Heart right ventricle (tissue), 16 donors: Measurements from ENCODE around the gene KIF4A. TPM values are rescaled to one million over a fixed set of nuclear protein-coding genes. Genes with fewer than 3 reads are reported as not detected.

Source experiments
- ATAC-seq, 8 donors: fragments of 200-7000 bp; cut with Tn5 transposase; one replicate each; pipeline ENCODE4 v1.9.1; 2020; ENCODE audit warnings: mild to moderate bottlenecking in 8 of 8, moderate library complexity in 8 of 8, moderate number of reproducible peaks in 1 of 8
- DNase-seq, 2 donors: peaks; one replicate each; pipeline ENCODE4 v3.0.0-alpha.2; 2020
- H3K27ac ChIP-seq, 10 donors: fragments of 200-600 bp; sonication (generic) in 2 of 10; one replicate each; pipeline versions ENCODE4 v1.5.0 to v1.8.0; 2020 to 2022; ENCODE audit warnings: mild to moderate bottlenecking in 3 of 10
- H3K27me3 ChIP-seq, 7 donors: fragments of 200-600 bp; one replicate each; pipeline ENCODE4 v1.8.0; 2021 to 2022; ENCODE audit warnings: mild to moderate bottlenecking in 2 of 7
- H3K36me3 ChIP-seq, 9 donors: fragments of 200-600 bp; sonication (generic) in 1 of 9; one replicate each; pipeline versions ENCODE4 v1.5.0 to v1.8.0; 2020 to 2022; ENCODE audit warnings: mild to moderate bottlenecking in 2 of 9
- H3K4me1 ChIP-seq, 9 donors: fragments of 200-600 bp; sonication (generic) in 1 of 9; one replicate each; pipeline versions ENCODE4 v1.5.0 to v1.8.0; 2020 to 2022; ENCODE audit warnings: mild to moderate bottlenecking in 4 of 9
- H3K4me3 ChIP-seq, 10 donors: fragments of 200-600 bp; sonication (generic) in 2 of 10; one replicate each; pipeline versions ENCODE4 v1.5.0 to v1.8.0; 2020 to 2022; ENCODE audit warnings: mild to moderate bottlenecking in 7 of 10, moderate library complexity in 2 of 10
- H3K9me3 ChIP-seq, 11 donors: fragments of 200-600 bp in 10 of 11; sonication (generic) in 2 of 11; one replicate each; pipeline versions ENCODE4 v1.5.0 to v1.8.0; 2013 to 2022; ENCODE audit warnings: mild to moderate bottlenecking in 2 of 11, control low read depth in 1 of 11, moderate library complexity in 1 of 11
- WGBS, 2 donors: extraction: QIAGEN DNeasy Blood & Tissue Kit; methylation state at CpG; one replicate each; pipeline ENCODE4 v1.1.7; 2013; ENCODE audit warnings: inconsistent platforms in 1 of 2; 5-methylcytosine and 5-hydroxymethylcytosine counted together
- intact Hi-C, 10 donors: fragments of 100-400 bp; cut with DNase I; formaldehyde crosslinking; loops; one replicate each; pipeline versions ENCODE4 v1.11.1 to v1.14.2; 2022
- polyA plus RNA-seq, 2 donors: library from polyadenylated mRNA; stranded (reverse); fragments of 200-250 nt; gene quantifications; one replicate each; pipeline ENCODE4 v1.2.3, GENCODE V29; 2013
- total RNA-seq, 10 donors: library from RNA; stranded (reverse); fragmentation: NEBNext Ultra II Directional in 3 of 10; extraction: Animal tissue kit (Norgen Biotek cat#: 25700) in 3 of 10; gene quantifications; one replicate each; pipeline versions ENCODE4 v1.2.1 to v1.2.4, GENCODE V29; 2021 to 2023
- TF ChIP-seq, protein P1 (sequence below), 9 donors: fragments of 200-600 bp; sonication (generic) in 2 of 9; IDR thresholded peaks; one replicate each; pipeline versions ENCODE4 v1.5.0 to v1.8.0; 2021 to 2022; ENCODE audit warnings: antibody characterized with exemption in 9 of 9, mild to moderate bottlenecking in 5 of 9, moderate library complexity in 1 of 9
- donor health status: Arrhythmogenic right ventricular cardiomyopathy.
- donor health status: ischemic (EF 13 %, LVEDD 7.1; RV severe dilation, severe dysfunction).
- donor health status: healthy with polysubstance abuse.
- donor health status: DM: no; HTN: yes; CAD: no.
- donor health status: DM: no; HTN: no; CAD: no.
- donor health status: ischemic (EF 25% LVEDD 6.9; RV normal size, moderate dysfunction).
- donor health status: ischemic (EF 25% LVEDD 5.7; RV mildly dilated, moderate dysfunction).
- donor health status: healthy.
- donor health status: DM: yes; HTN: yes; CAD: no.
- donor health status: Ischemic cardiomyopathy.
- donor health status: ischemic (EF 35%, LVEDD 5.7; RV mildly dilated, moderate dysfunction).
- donor health status: nonischemic (EF 11% LVEDD 7.7; RV severe dilation, severe dysfunction).
- donor health status: DM: yes; HTN: yes; CAD: no.
- donor health status: PGD.
- donor health status: ischemic (EF 29% LVEDD 5.4; RV normal size, mild dysfunction).
- donor health status: nonischemic (EF 23%, LVEDD 6.1; RV moderate dilation, normal function).

KIF4A gene
- total and polyA plus RNA-seq, 12 donors: 0.07 to 2.8 (median 0.24) TPM; not detected in 4

DNA sequence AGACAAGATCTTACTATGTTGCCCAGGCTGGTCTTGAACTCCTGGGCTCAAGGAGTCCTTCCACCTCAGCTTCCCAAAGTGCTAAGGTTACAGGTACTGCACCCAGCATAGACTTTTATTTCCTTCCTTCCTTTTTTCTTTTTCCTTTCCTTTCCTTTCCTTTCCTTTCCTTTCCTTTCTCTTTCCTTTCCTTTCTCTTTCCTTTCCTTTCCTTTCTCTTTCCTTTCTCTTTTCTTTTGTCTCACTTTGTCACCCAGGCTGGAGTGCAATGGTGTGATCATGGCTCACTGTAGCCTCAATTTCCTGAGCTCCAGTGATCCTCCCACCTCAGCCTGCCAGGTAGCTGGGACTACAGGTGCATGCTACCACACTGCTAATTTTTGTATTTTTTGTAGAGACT, 174.1 kb downstream of the KIF4A start:
- DNase-seq (no peak), ATAC-seq (no peak)
- intact Hi-C loops: no loop called here
- Histone ChIP-seq H3K9me3 (no peaks in the 10 kb centered on the region), H3K27ac (no peak overlapping the region), H3K4me3 (no peak overlapping the region), H3K27me3 (peaks cover 0 to 7% (median 0%) of the 10 kb centered on the region in 7 donors), H3K36me3 (no peaks in the 10 kb centered on the region), H3K4me1 (no peaks in the 10 kb centered on the region)
- TF ChIP-seq, protein P1, sequence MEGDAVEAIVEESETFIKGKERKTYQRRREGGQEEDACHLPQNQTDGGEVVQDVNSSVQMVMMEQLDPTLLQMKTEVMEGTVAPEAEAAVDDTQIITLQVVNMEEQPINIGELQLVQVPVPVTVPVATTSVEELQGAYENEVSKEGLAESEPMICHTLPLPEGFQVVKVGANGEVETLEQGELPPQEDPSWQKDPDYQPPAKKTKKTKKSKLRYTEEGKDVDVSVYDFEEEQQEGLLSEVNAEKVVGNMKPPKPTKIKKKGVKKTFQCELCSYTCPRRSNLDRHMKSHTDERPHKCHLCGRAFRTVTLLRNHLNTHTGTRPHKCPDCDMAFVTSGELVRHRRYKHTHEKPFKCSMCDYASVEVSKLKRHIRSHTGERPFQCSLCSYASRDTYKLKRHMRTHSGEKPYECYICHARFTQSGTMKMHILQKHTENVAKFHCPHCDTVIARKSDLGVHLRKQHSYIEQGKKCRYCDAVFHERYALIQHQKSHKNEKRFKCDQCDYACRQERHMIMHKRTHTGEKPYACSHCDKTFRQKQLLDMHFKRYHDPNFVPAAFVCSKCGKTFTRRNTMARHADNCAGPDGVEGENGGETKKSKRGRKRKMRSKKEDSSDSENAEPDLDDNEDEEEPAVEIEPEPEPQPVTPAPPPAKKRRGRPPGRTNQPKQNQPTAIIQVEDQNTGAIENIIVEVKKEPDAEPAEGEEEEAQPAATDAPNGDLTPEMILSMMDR (IDR thresholded peaks at IDR 0.05): no peak

DNA sequence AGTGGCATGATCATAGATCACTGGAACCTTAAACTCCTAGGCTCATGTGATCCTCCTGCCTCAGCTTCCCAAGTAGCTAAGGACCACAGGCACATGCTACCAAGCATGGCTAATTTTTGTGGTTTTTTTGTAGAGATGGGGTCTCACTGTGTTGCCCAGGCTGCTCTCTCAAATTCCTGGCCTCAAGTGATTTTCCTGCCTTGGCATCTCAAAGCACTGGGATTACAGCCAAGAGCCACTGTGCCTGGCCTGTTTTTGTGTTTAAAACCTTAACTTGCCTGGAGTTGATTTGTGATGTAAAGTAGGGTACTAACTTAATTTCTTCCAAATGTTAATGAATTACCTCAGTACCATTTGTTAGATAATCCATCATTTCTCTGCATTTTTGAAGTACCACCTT, 177.1 kb downstream of the KIF4A start:
- TF ChIP-seq, protein P1 (IDR thresholded peaks at IDR 0.05): no peak
- intact Hi-C loops: no loop called here

DNA sequence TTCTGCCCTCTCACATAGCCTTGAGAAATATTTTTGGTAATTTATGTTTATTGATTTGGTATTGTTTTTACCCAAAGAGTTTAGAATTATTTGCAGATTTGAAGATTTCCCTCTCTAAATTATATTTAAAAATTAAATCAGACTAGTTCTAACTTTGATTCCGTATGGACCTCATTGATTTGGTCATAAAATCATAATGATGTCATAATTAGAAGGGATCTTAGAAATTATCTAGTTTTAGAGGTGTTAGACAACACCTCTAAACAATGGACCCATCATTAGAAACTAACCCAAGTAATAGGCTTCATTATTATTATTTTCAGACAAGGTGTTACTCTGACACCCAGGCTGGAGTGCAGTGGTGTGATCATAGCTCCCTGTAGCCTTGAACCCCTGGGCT, 178.8 kb downstream of the KIF4A start:
- H3K27ac ChIP-seq: no peak overlapping the region
- ATAC-seq: no peak
- intact Hi-C loops: no loop called here
- no peaks in the 10 kb centered on the region for H3K36me3 ChIP-seq
- H3K4me1 ChIP-seq: peaks cover 0 to 9% (median 0%) of the 10 kb centered on the region in 9 donors
- TF ChIP-seq, protein P1 (IDR thresholded peaks at IDR 0.05): no peak
- H3K4me3 ChIP-seq: no peak overlapping the region
- H3K9me3 ChIP-seq: no peaks in the 10 kb centered on the region
- WGBS, 2 donors: 98 to 100% methylated on average over 1 of the region's 1 CpG
- no peak for DNase-seq
- H3K27me3 ChIP-seq: peaks cover 0 to 8% (median 0%) of the 10 kb centered on the region in 7 donors

More for the DNA sequence above, 177.1 kb downstream of the KIF4A start:
- Histone ChIP-seq H3K27ac (no peak overlapping the region), H3K36me3 (no peaks in the 10 kb centered on the region), H3K4me1 (peaks cover 0 to 9% (median 0%) of the 10 kb centered on the region in 9 donors), H3K27me3 (peaks cover 0 to 9% (median 0%) of the 10 kb centered on the region in 7 donors), H3K4me3 (no peak overlapping the region), H3K9me3 (no peaks in the 10 kb centered on the region)
- ATAC-seq (no peak), DNase-seq (no peak)

Other genes starting within 250 kb of the KIF4A start
- not detected for gene AWAT2, start 240.2 kb upstream of the KIF4A start, total RNA-seq
- not detected for gene AWAT2, start 240.2 kb upstream of the KIF4A start, polyA plus RNA-seq
- not detected for gene OTUD6A, start 227.6 kb upstream of the KIF4A start, total RNA-seq
- gene OTUD6A, start 227.6 kb upstream of the KIF4A start, polyA plus RNA-seq: not detected
- 10 to 100 TPM; 39.6 to 57.8 (median 49.0) TPM for gene IGBP1, start 156.7 kb upstream of the KIF4A start, total RNA-seq
- 10 to 100 TPM; 15.8 to 51.2 TPM for gene IGBP1, start 156.7 kb upstream of the KIF4A start, polyA plus RNA-seq
- gene DGAT2L6, start 112.6 kb upstream of the KIF4A start, total RNA-seq: not detected
- not detected for gene DGAT2L6, start 112.6 kb upstream of the KIF4A start, polyA plus RNA-seq
- not detected for gene AWAT1, start 55.4 kb upstream of the KIF4A start, total RNA-seq
- not detected for gene AWAT1, start 55.4 kb upstream of the KIF4A start, polyA plus RNA-seq
- gene P2RY4, start 29.9 kb upstream of the KIF4A start, total RNA-seq: under 1 TPM in 3 of 10 donors, not detected in 7; 0.16 to 0.35 (median 0.19) TPM
- gene P2RY4, start 29.9 kb upstream of the KIF4A start, polyA plus RNA-seq: under 1 TPM in 1 of 2 donors, not detected in 1; 0.03 TPM
- gene ARR3, start 21.8 kb upstream of the KIF4A start, total RNA-seq: not detected
- gene ARR3, start 21.8 kb upstream of the KIF4A start, polyA plus RNA-seq: not detected
- not detected for gene RAB41, start 7.9 kb upstream of the KIF4A start, total RNA-seq
- not detected for gene RAB41, start 7.9 kb upstream of the KIF4A start, polyA plus RNA-seq
- 10 to 100 TPM; 35.2 to 45.5 (median 38.0) TPM for gene PDZD11, start 177 bp upstream of the KIF4A start, total RNA-seq
- gene PDZD11, start 177 bp upstream of the KIF4A start, polyA plus RNA-seq: 10 to 100 TPM; 46.0 to 47.6 TPM
- gene GDPD2, start 133.2 kb downstream of the KIF4A start, total RNA-seq: not detected
- not detected for gene GDPD2, start 133.2 kb downstream of the KIF4A start, polyA plus RNA-seq
- gene DLG3, start 154.7 kb downstream of the KIF4A start, total RNA-seq: 10 to 100 TPM in 7 of 10 donors, 1 to 10 TPM in 3; 6.0 to 13.1 (median 10.9) TPM
- 1 to 10 TPM; 5.7 to 9.6 TPM for gene DLG3, start 154.7 kb downstream of the KIF4A start, polyA plus RNA-seq